Measurements from ENCODE around the gene FLNB. TPM values are rescaled to one million over a fixed set of nuclear protein-coding genes. Genes with fewer than 3 reads are reported as not detected.

Gene FLNB
- total and polyA plus RNA-seq, 2 of the 13 experiments (the other 11 are each of a cell fraction or from before 2014, with no cell fraction given), result 106 to 130 TPM

GRCh38 chr3:58021072-58021959 lies 13.1 kb downstream of the FLNB start (continued):
- TF ChIP-seq ARID4A (CRISPR knock-in tag; IDR thresholded peaks at IDR 0.05; ENCODE audit: borderline replicate concordance) (peak; percentile 76; the same call in 1 of the 2 replicates), IRF9 (CRISPR knock-in tag; IDR thresholded peaks at IDR 0.05; ENCODE audit: borderline replicate concordance) (0 out of 2 replicates have a peak, but pooled peaks have one; percentile 23), RBAK (CRISPR knock-in tag; IDR thresholded peaks at IDR 0.05) (no peak), IKZF5 (CRISPR knock-in tag; IDR thresholded peaks at IDR 0.05) (peak; percentile 82), ZBTB20 (CRISPR knock-in tag; IDR thresholded peaks at IDR 0.05; ENCODE audit: borderline replicate concordance, low read depth) (0 out of 2 replicates have a peak, but pooled peaks have one; percentile 56), ZFX (CRISPR knock-in tag; IDR thresholded peaks at IDR 0.05; ENCODE audit: low read depth) (peak; percentile 90), SIX4 (CRISPR knock-in tag; IDR thresholded peaks at IDR 0.05) (peak; percentile 84), CBFB (CRISPR knock-in tag; IDR thresholded peaks at IDR 0.05) (0 out of 2 replicates have a peak, but pooled peaks have one; percentile 17), HNF1B (CRISPR knock-in tag; IDR thresholded peaks at IDR 0.05) (peak; percentile 48; the same call in 1 of the 2 replicates), MLX (CRISPR knock-in tag; IDR thresholded peaks at IDR 0.05) (no peak), AHDC1 (CRISPR knock-in tag; IDR thresholded peaks at IDR 0.05; ENCODE audit: borderline replicate concordance) (no peak)
